Endothelial cell of umbilical vein (primary cell): Measurements from ENCODE around the gene FES. TPM values are rescaled to one million over a fixed set of nuclear protein-coding genes. Genes with fewer than 3 reads are reported as not detected.

ENCODE experiments used
- BruUV-seq: library from RNA; stranded (reverse); fragments of 400-500 nt; replicated peaks from 2 replicates; lab custom pipeline; 2021; lab: Mats Ljungman, UMichigan
- CTCF ChIA-PET: fragments of 300-600, 350-600 bp; sonication (Branson Sonifier 250); formaldehyde crosslinking; loops from one replicate; lab custom pipeline; 2021; ENCODE audit warnings: antibody characterized with exemption, inconsistent platforms; lab: Charles Lee
- POLR2A ChIA-PET: fragments of 300-600, 350-600 bp; sonication (Branson Sonifier 250); formaldehyde crosslinking; loops from one replicate; lab custom pipeline; 2021; ENCODE audit warnings: antibody characterized with exemption, inconsistent platforms; lab: Charles Lee
- DNase-seq: peaks from one replicate; pipeline ENCODE4 v3.0.0-alpha.2; 2011; ENCODE audit warnings: low read depth, low spot score
- FAIRE-seq: peaks from 2 replicates; lab custom pipeline; 2011; peaks lifted over from hg19 to GRCh38; lab: Jason Lieb, UNC
- H2AFZ ChIP-seq: 2 replicates; pipeline ENCODE4 v1.6.0; 2012; ENCODE audit warnings: low read depth, low read length, control low read depth, inconsistent platforms
- H3K27ac ChIP-seq: 2 replicates; pipeline ENCODE4 v1.5.1; 2011; ENCODE audit warnings: low read depth, mild to moderate bottlenecking, control low read depth, low read length, moderate library complexity; ENCODE audit not compliant: insufficient read depth
- H3K27me3 ChIP-seq, 2 experiments: 2 replicates each; pipeline versions ENCODE4 v1.6.0 to v1.6.1; 2011; ENCODE audit warnings: low read length in 2 of 2, mixed read lengths in 1 of 2; ENCODE audit not compliant: control insufficient read depth in 2 of 2, insufficient read depth in 2 of 2
- H3K36me3 ChIP-seq, 2 experiments: 2 replicates in 1 of 2; 3 replicates in 1 of 2; pipeline ENCODE4 v1.5.1; 2011; ENCODE audit warnings: low read length in 2 of 2, mild to moderate bottlenecking in 1 of 2, moderate library complexity in 1 of 2; ENCODE audit not compliant: control insufficient read depth in 2 of 2, insufficient read depth in 2 of 2; ENCODE audit errors: extremely low read depth in 1 of 2
- H3K4me1 ChIP-seq: 3 replicates; pipeline ENCODE4 v1.5.1; 2011; ENCODE audit warnings: mild to moderate bottlenecking, low read length; ENCODE audit not compliant: control insufficient read depth, insufficient read depth; ENCODE audit errors: extremely low read depth
- H3K4me2 ChIP-seq: 2 replicates; pipeline ENCODE4 v1.6.1; 2011; ENCODE audit warnings: low read length, control low read depth, mixed read lengths; ENCODE audit not compliant: insufficient read depth
- H3K4me3 ChIP-seq, 3 experiments: fragments of 200-600 bp in 1 of 3; sonication (generic), shearing (Covaris generic) in 1 of 3; replicated peaks in 1 of 3; 2 replicates each; pipeline ENCODE4 v1.5.1; 2011 to 2016; ENCODE audit warnings: control low read depth in 3 of 3, low read length in 3 of 3, mild to moderate bottlenecking in 2 of 3, inconsistent platforms in 1 of 3, low read depth in 1 of 3, moderate library complexity in 1 of 3; ENCODE audit not compliant: insufficient read depth in 1 of 3
- H3K79me2 ChIP-seq: 2 replicates; pipeline ENCODE4 v1.6.0; 2012; ENCODE audit warnings: low read length, inconsistent platforms; ENCODE audit not compliant: control insufficient read depth, insufficient read depth
- H3K9ac ChIP-seq: replicated peaks from 2 replicates; pipeline ENCODE3; 2011; ENCODE audit warnings: low read length, control low read depth; ENCODE audit not compliant: insufficient read depth; ENCODE audit errors: extremely low read depth
- H3K9me1 ChIP-seq: replicated peaks from 3 replicates; pipeline ENCODE4 v1.6.0; 2011; ENCODE audit warnings: mild to moderate bottlenecking, low read length; ENCODE audit not compliant: control insufficient read depth, insufficient read depth; ENCODE audit errors: extremely low read depth
- H3K9me3 ChIP-seq: replicated peaks from 2 replicates; pipeline ENCODE4 v1.5.1; 2012; ENCODE audit warnings: low read length, inconsistent platforms; ENCODE audit not compliant: control insufficient read depth, insufficient read depth
- H4K20me1 ChIP-seq: replicated peaks from 2 replicates; pipeline ENCODE3; 2011; ENCODE audit warnings: mild to moderate bottlenecking, low read length; ENCODE audit not compliant: control insufficient read depth, insufficient read depth; ENCODE audit errors: extremely low read depth
- CTCF ChIP-seq, 2 donors: IDR thresholded peaks; 1 replicate in 1 of 2; 2 replicates in 1 of 2; pipeline ENCODE4 v1.5.1; 2011; ENCODE audit warnings: low read length in 2 of 2, mild to moderate bottlenecking in 2 of 2, moderate library complexity in 2 of 2, control low read depth in 1 of 2, inconsistent platforms in 1 of 2, low read depth in 1 of 2; ENCODE audit not compliant: insufficient read depth in 1 of 2; ENCODE audit errors: extremely low read depth in 1 of 2
- EZH2 ChIP-seq: IDR thresholded peaks from 2 replicates; pipeline ENCODE4 v1.6.1; 2012; ENCODE audit warnings: borderline replicate concordance, low read depth, mild to moderate bottlenecking, moderate library complexity, low read length, inconsistent platforms; ENCODE audit not compliant: severe bottlenecking
- FOS ChIP-seq: IDR thresholded peaks from 2 replicates; pipeline ENCODE4 v1.6.1; 2011; ENCODE audit warnings: mild to moderate bottlenecking, low read length, moderate library complexity, borderline replicate concordance; ENCODE audit not compliant: insufficient read depth
- GATA2 ChIP-seq: IDR thresholded peaks from 2 replicates; pipeline ENCODE4 v1.7.0; 2011; ENCODE audit warnings: low read depth, mild to moderate bottlenecking, moderate library complexity, mixed read lengths, low read length; ENCODE audit not compliant: insufficient read length, insufficient read depth
- JUN ChIP-seq: IDR thresholded peaks from 2 replicates; pipeline ENCODE4 v1.6.1; 2011; ENCODE audit warnings: borderline replicate concordance, low read depth; ENCODE audit not compliant: insufficient read length, insufficient read depth
- MYC ChIP-seq: IDR thresholded peaks from one replicate; pipeline ENCODE4 v1.6.1; 2011; ENCODE audit warnings: mild to moderate bottlenecking, low read depth, low read length
- POLR2A ChIP-seq: IDR thresholded peaks from 2 replicates; pipeline ENCODE4 v1.6.1; 2012; ENCODE audit warnings: low read depth, mild to moderate bottlenecking, control low read depth, low read length
- POLR2AphosphoS5 ChIP-seq: IDR thresholded peaks from 2 replicates; pipeline ENCODE4 v1.6.1; 2012; ENCODE audit warnings: low read depth, mild to moderate bottlenecking, control low read depth, low read length, moderate library complexity; ENCODE audit not compliant: insufficient read depth
- dilution Hi-C: fragments of 300-500 bp; cut with MboI; formaldehyde crosslinking; loops from one replicate; pipeline ENCODE4 v1.15.0; 2019; ENCODE audit warnings: low sequenced_read_pairs; ENCODE audit not compliant: extremely low pct_ligation_motif_present
- intact Hi-C: fragments of 100-400 bp; cut with micrococcal nuclease; formaldehyde crosslinking; loops from one replicate; pipeline ENCODE4 v1.10.0; 2022
- polyA plus RNA-seq, 4 experiments: library from polyadenylated mRNA; depleted of rRNA in 3 of 4; stranded (reverse) in 3 of 4; unstranded in 1 of 4; fragments of >200 nt; gene quantifications; 2 replicates each; pipeline versions ENCODE4 v1.2.1 to v1.2.3, GENCODE V29; 2011 to 2012; ENCODE audit warnings: missing spikeins in 1 of 4
- total RNA-seq: library from RNA; stranded (reverse); gene quantifications from 2 replicates; pipeline ENCODE4 v1.2.3, GENCODE V29; 2021
- TF ChIP-seq, protein P1 (sequence below): IDR thresholded peaks from 2 replicates; pipeline ENCODE4 v1.6.1; 2011; ENCODE audit not compliant: insufficient read depth, insufficient read length

The FES gene
- total and polyA plus RNA-seq, 2 donors (not counting 3 experiments of a cell fraction or from before 2014, with no cell fraction given): 41.5 to 58.1 TPM

DNA sequence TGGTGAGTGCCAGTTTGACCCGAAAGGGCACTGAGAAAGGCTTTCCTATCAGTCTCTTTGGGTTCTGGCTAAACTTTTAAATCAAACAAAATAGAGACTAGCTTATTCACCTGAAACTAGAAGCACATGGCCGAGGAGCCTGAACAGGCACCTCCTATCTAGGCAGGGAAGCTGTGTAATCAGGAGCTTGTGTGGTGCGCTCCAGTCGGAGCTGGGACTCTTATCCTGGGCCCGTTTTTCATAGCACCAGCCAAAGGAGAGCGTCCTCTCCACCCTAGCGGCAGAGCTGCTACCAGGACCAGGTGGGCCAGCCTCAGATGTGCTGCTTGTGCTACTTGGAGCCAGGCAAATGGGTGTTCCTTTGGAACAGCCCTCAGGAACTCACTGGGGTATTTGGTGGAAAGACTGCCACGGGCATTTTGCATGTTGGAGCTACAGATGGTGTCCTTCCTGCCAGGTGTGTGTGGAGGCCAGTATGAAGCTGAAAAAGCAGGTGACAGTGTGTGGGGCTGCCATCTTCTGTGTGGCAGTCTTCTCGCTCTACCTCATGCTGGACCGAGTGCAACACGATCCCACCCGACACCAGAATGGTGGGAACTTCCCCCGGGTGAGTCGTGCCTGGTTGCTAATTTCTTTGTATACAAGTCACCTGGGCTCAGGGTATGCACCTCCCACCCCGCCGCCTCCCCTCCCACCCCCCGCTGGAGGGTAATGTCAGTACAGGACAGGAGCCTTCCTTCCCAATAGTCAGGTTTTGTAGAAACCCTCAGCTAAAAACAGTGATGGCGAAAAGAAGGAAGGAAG lies 19.6 kb downstream of the FES start:
- ChIA-PET CTCF (interaction anchor here (2.2 to 7.3 kb wide), 4 partner anchors 18 to 256 kb away, joined by 11 to 57 read pairs (median 18); partner anchors contain the start of genes HDDC3 and UNC45A), POLR2A (no interaction called here)
- FAIRE-seq: peak; percentile 56
- no peaks in the 10 kb centered on the region for H3K9me1 ChIP-seq
- no TSS peak for BruUV-seq
- H3K4me1 ChIP-seq: peaks cover 17% of the 10 kb centered on the region
- H3K4me3 ChIP-seq: peak overlapping the region; percentile 68 to 87 (median 79)
- intact Hi-C loops: loop anchor here (1.0 kb wide), 1 partner anchor 30 kb away; no protein-coding TSS in a partner anchor
- peak overlapping the region; percentile 91 for H2AFZ ChIP-seq
- H3K27me3 ChIP-seq: no peaks in the 10 kb centered on the region
- no peaks in the 10 kb centered on the region for H3K9me3 ChIP-seq
- no peak overlapping the region for H3K27ac ChIP-seq
- peak overlapping the region; percentile 58 for H3K9ac ChIP-seq
- no peak for DNase-seq
- TF ChIP-seq CTCF (IDR thresholded peaks at IDR 0.05; ENCODE audit: extremely low read depth in 1 of 2, insufficient read depth in 1 of 2, low read depth in 1 of 2, low read length in 2 of 2): no peak
- no peak for TF ChIP-seq EZH2
- TF ChIP-seq FOS: no peak
- no peak for TF ChIP-seq POLR2A
- TF ChIP-seq JUN: no peak
- TF ChIP-seq POLR2AphosphoS5: no peak
- TF ChIP-seq, protein P1, sequence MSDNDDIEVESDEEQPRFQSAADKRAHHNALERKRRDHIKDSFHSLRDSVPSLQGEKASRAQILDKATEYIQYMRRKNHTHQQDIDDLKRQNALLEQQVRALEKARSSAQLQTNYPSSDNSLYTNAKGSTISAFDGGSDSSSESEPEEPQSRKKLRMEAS: no peak
- TF ChIP-seq MYC: no peak
- TF ChIP-seq GATA2: no peak
- H3K4me2 ChIP-seq: peak overlapping the region; percentile 68
- no peaks in the 10 kb centered on the region for H4K20me1 ChIP-seq
- peaks cover 0 to 24% of the 10 kb centered on the region in 2 experiments for H3K36me3 ChIP-seq
- dilution Hi-C loops: no loop called here
- H3K79me2 ChIP-seq: peaks cover 4% of the 10 kb centered on the region
